ENCODE measurements around the gene SUMF1.

SUMF1 gene

GRCh38 chr3:4466741-4467521, at the start of gene SUMF1:
SUMF1 (minus strand) TSS chr3:4467269; CDS start chr3:4467245, 24 bp downstream.
- Histone ChIP-seq H3K4me1 (ENCODE audit: control insufficient read depth, insufficient read depth, low read length) (peaks cover 9% of the 10 kb centered on the region), H3K27me3 (replicated peaks; ENCODE audit: control insufficient read depth, insufficient read depth, low read length) (no peaks in the 10 kb centered on the region), H3K36me3 (ENCODE audit: control insufficient read depth, insufficient read depth, low read length, severe bottlenecking) (no peaks in the 10 kb centered on the region), H3K9ac (ENCODE audit: low read length) (peak within 1 kb of the TSS; percentile 87), H3K4me3 (ENCODE audit: low read length) (peak within 1 kb of the TSS; percentile 91), H3K9me3 (ENCODE audit: control insufficient read depth, low read length) (no peaks in the 10 kb centered on the region)
- peak; percentile 88 for DNase-seq (ENCODE audit: low read depth)

GRCh38 chr3:4515916-4516579, 49.0 kb upstream of the SUMF1 start:
- H3K4me1 ChIP-seq (ENCODE audit: control insufficient read depth, insufficient read depth, low read length), result no peaks in the 10 kb centered on the region
- H3K4me3 ChIP-seq (ENCODE audit: low read length), result no peak overlapping the region
- peaks cover 3% of the 10 kb centered on the region for H3K27me3 ChIP-seq (replicated peaks; ENCODE audit: control insufficient read depth, insufficient read depth, low read length)
- no peaks in the 10 kb centered on the region for H3K9me3 ChIP-seq (ENCODE audit: control insufficient read depth, low read length)
- no peak overlapping the region for H3K9ac ChIP-seq (ENCODE audit: low read length)
- no peak for DNase-seq (ENCODE audit: low read depth)
- H3K36me3 ChIP-seq (ENCODE audit: control insufficient read depth, insufficient read depth, low read length, severe bottlenecking), result no peaks in the 10 kb centered on the region

GRCh38 chr3:4514916-4515315, 47.8 kb upstream of the SUMF1 start:
- H3K27me3 ChIP-seq (replicated peaks; ENCODE audit: control insufficient read depth, insufficient read depth, low read length), result peaks cover 7% of the 10 kb centered on the region
- H3K36me3 ChIP-seq (ENCODE audit: control insufficient read depth, insufficient read depth, low read length, severe bottlenecking), result no peaks in the 10 kb centered on the region
- no peak overlapping the region for H3K9ac ChIP-seq (ENCODE audit: low read length)
- no peaks in the 10 kb centered on the region for H3K4me1 ChIP-seq (ENCODE audit: control insufficient read depth, insufficient read depth, low read length)
- H3K9me3 ChIP-seq (ENCODE audit: control insufficient read depth, low read length), result no peaks in the 10 kb centered on the region
- no peak overlapping the region for H3K4me3 ChIP-seq (ENCODE audit: low read length)
- DNase-seq (ENCODE audit: low read depth), result no peak

- H3K4me3 ChIP-seq (ENCODE audit: low read length), result no peak overlapping the region
- no peaks in the 10 kb centered on the region for H3K36me3 ChIP-seq (ENCODE audit: control insufficient read depth, insufficient read depth, low read length, severe bottlenecking)
- H3K27me3 ChIP-seq (replicated peaks; ENCODE audit: control insufficient read depth, insufficient read depth, low read length), result peaks cover 7% of the 10 kb centered on the region
- no peaks in the 10 kb centered on the region for H3K4me1 ChIP-seq (ENCODE audit: control insufficient read depth, insufficient read depth, low read length)
- no peaks in the 10 kb centered on the region for H3K9me3 ChIP-seq (ENCODE audit: control insufficient read depth, low read length)
- DNase-seq (ENCODE audit: low read depth), result no peak
- no peak overlapping the region for H3K9ac ChIP-seq (ENCODE audit: low read length)
Observed at GRCh38 chr3:4514321-4514720, 47.3 kb upstream of the SUMF1 start.

GRCh38 chr3:4512895-4513616, 46.0 kb upstream of the SUMF1 start:
- DNase-seq (ENCODE audit: low read depth), result no peak
- Histone ChIP-seq H3K36me3 (ENCODE audit: control insufficient read depth, insufficient read depth, low read length, severe bottlenecking) (no peaks in the 10 kb centered on the region), H3K4me3 (ENCODE audit: low read length) (no peak overlapping the region), H3K4me1 (ENCODE audit: control insufficient read depth, insufficient read depth, low read length) (no peaks in the 10 kb centered on the region), H3K9ac (ENCODE audit: low read length) (no peak overlapping the region), H3K9me3 (ENCODE audit: control insufficient read depth, low read length) (no peaks in the 10 kb centered on the region), H3K27me3 (replicated peaks; ENCODE audit: control insufficient read depth, insufficient read depth, low read length) (peaks cover 7% of the 10 kb centered on the region)

GRCh38 chr3:4511491-4512262, 44.6 kb upstream of the SUMF1 start:
- H3K9ac ChIP-seq (ENCODE audit: low read length), result no peak overlapping the region
- no peak for DNase-seq (ENCODE audit: low read depth)
- peaks cover 7% of the 10 kb centered on the region for H3K27me3 ChIP-seq (replicated peaks; ENCODE audit: control insufficient read depth, insufficient read depth, low read length)
- H3K4me1 ChIP-seq (ENCODE audit: control insufficient read depth, insufficient read depth, low read length), result peaks cover 6% of the 10 kb centered on the region
- no peak overlapping the region for H3K4me3 ChIP-seq (ENCODE audit: low read length)
- no peaks in the 10 kb centered on the region for H3K9me3 ChIP-seq (ENCODE audit: control insufficient read depth, low read length)
- no peaks in the 10 kb centered on the region for H3K36me3 ChIP-seq (ENCODE audit: control insufficient read depth, insufficient read depth, low read length, severe bottlenecking)

GRCh38 chr3:4509983-4510755, 43.1 kb upstream of the SUMF1 start:
- H3K4me1 ChIP-seq (ENCODE audit: control insufficient read depth, insufficient read depth, low read length), result peaks cover 8% of the 10 kb centered on the region
- no peaks in the 10 kb centered on the region for H3K9me3 ChIP-seq (ENCODE audit: control insufficient read depth, low read length)
- H3K9ac ChIP-seq (ENCODE audit: low read length), result no peak overlapping the region
- H3K4me3 ChIP-seq (ENCODE audit: low read length), result no peak overlapping the region
- H3K36me3 ChIP-seq (ENCODE audit: control insufficient read depth, insufficient read depth, low read length, severe bottlenecking), result no peaks in the 10 kb centered on the region
- H3K27me3 ChIP-seq (replicated peaks; ENCODE audit: control insufficient read depth, insufficient read depth, low read length), result peaks cover 7% of the 10 kb centered on the region
- no peak for DNase-seq (ENCODE audit: low read depth)

- peaks cover 18% of the 10 kb centered on the region for H3K4me1 ChIP-seq (ENCODE audit: control insufficient read depth, insufficient read depth, low read length)
- no peaks in the 10 kb centered on the region for H3K9me3 ChIP-seq (ENCODE audit: control insufficient read depth, low read length)
- H3K36me3 ChIP-seq (ENCODE audit: control insufficient read depth, insufficient read depth, low read length, severe bottlenecking), result no peaks in the 10 kb centered on the region
- H3K4me3 ChIP-seq (ENCODE audit: low read length), result no peak overlapping the region
- DNase-seq (ENCODE audit: low read depth), result no peak
- H3K27me3 ChIP-seq (replicated peaks; ENCODE audit: control insufficient read depth, insufficient read depth, low read length), result peaks cover 7% of the 10 kb centered on the region
- no peak overlapping the region for H3K9ac ChIP-seq (ENCODE audit: low read length)
Observed at GRCh38 chr3:4509043-4509442, 42.0 kb upstream of the SUMF1 start.

GRCh38 chr3:4508048-4508981, 41.2 kb upstream of the SUMF1 start:
- Histone ChIP-seq H3K9me3 (ENCODE audit: control insufficient read depth, low read length) (no peaks in the 10 kb centered on the region), H3K9ac (ENCODE audit: low read length) (no peak overlapping the region), H3K4me1 (ENCODE audit: control insufficient read depth, insufficient read depth, low read length) (peaks cover 19% of the 10 kb centered on the region), H3K36me3 (ENCODE audit: control insufficient read depth, insufficient read depth, low read length, severe bottlenecking) (no peaks in the 10 kb centered on the region), H3K27me3 (replicated peaks; ENCODE audit: control insufficient read depth, insufficient read depth, low read length) (peaks cover 7% of the 10 kb centered on the region), H3K4me3 (ENCODE audit: low read length) (no peak overlapping the region)
- no peak for DNase-seq (ENCODE audit: low read depth)
